Measurements from ENCODE around the gene NDST1.

DNA sequence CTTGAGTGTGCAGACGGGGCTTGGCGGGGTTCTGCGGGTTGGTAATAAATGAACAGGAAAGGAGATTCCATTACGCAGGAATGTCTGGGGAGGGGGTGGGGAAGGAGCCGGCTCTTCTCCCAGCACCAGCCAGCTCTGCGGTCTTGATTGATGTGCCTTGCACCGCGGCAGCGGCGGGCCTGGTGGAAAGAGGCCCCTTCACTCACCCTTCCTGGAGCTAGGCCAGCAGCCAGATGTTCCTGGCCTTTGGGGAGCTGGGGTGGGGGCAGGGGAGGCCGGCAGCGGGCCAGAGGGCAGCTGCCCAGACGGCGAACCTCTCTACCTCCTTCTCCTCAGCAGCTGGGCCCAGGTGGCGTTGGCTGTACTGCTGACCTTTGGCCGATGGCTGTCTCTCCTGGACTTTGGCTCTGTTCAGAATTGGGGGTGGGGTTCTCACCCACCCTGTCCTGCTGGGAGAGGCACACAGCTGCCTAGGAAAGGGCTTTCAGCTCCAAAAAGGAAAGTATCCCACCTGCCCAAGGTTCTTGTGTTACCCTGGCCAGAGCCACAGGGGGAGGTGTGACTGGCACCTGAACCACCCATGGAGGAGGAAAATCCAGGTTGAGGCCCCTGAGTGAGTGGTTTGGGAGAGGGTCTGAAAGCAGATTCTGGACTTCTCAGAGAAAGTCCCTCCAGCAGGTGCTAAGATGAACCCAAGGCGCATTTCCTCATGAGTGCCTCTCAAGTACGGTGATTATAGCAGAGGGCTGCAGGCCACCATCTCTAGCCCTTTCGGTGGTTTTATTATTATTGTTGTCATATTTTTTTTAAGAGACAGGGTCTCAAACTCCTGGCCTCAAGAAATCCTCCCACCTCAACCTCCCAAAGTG, 74.5 kb downstream of the NDST1 start:
- TF ChIP-seq BHLHE40 (IDR thresholded peaks at IDR 0.05; ENCODE audit: borderline replicate concordance) = no peak
- TF ChIP-seq TARDBP (IDR thresholded peaks at IDR 0.05) = no peak
- TF ChIP-seq FOXK2 (IDR thresholded peaks at IDR 0.05) = no peak
- TF ChIP-seq FOXA1 (IDR thresholded peaks at IDR 0.05) = no peak
- TF ChIP-seq CTBP1 (IDR thresholded peaks at IDR 0.05; ENCODE audit: borderline replicate concordance) = no peak
- TF ChIP-seq SP1 (IDR thresholded peaks at IDR 0.05) = no peak
- TF ChIP-seq ELF4 (IDR thresholded peaks at IDR 0.05) = no peak
- TF ChIP-seq ARNT (IDR thresholded peaks at IDR 0.05) = no peak
- TF ChIP-seq SUZ12 (IDR thresholded peaks at IDR 0.05) = no peak
- no peak for TF ChIP-seq FOXM1 (IDR thresholded peaks at IDR 0.05; ENCODE audit: borderline replicate concordance)
- no peak for TF ChIP-seq PKNOX1 (IDR thresholded peaks at IDR 0.05)
- no peak for TF ChIP-seq ZNF384 (IDR thresholded peaks at IDR 0.05)
- no peak for TF ChIP-seq L3MBTL2 (conservative IDR thresholded peaks at IDR 0.05)
- TF ChIP-seq LEF1 (IDR thresholded peaks at IDR 0.05; ENCODE audit: borderline replicate concordance) = no peak

Data from HEK293T (cell line).